Right lobe of liver (tissue), 6 donors: Measurements from ENCODE around the gene CROCC2. TPM values are rescaled to one million over a fixed set of nuclear protein-coding genes. Genes with fewer than 3 reads are reported as not detected.

Source experiments
- ATAC-seq, 4 donors: fragments of 200-7000 bp; cut with Tn5 transposase; one replicate each; pipeline ENCODE4 v1.9.1; 2020; ENCODE audit warnings: mild to moderate bottlenecking in 4 of 4, moderate library complexity in 4 of 4
- DNase-seq, 3 donors: peaks; one replicate each; pipeline ENCODE4 v3.0.0-alpha.2; 2020
- H3K27ac ChIP-seq, 3 donors: fragments of 200-600 bp; one replicate each; pipeline ENCODE4 v1.8.0; 2022
- H3K27me3 ChIP-seq, 2 donors: fragments of 200-600 bp; one replicate each; pipeline ENCODE4 v1.8.0; 2022
- H3K36me3 ChIP-seq, 4 donors: fragments of 200-600 bp; sonication (generic) in 1 of 4; one replicate each; pipeline versions ENCODE4 v1.5.1 to v1.8.0; 2017 to 2022; ENCODE audit warnings: control low read depth in 1 of 4
- H3K4me1 ChIP-seq, 4 donors: fragments of 200-600 bp; sonication (generic) in 1 of 4; one replicate each; pipeline versions ENCODE4 v1.5.1 to v1.8.0; 2017 to 2022; ENCODE audit warnings: control low read depth in 1 of 4
- H3K4me3 ChIP-seq, 3 donors: fragments of 200-600 bp; one replicate each; pipeline ENCODE4 v1.8.0; 2022
- H3K9me3 ChIP-seq, 4 donors: fragments of 200-600 bp; sonication (generic) in 1 of 4; one replicate each; pipeline versions ENCODE4 v1.5.1 to v1.8.0; 2017 to 2022; ENCODE audit warnings: control low read depth in 1 of 4
- POLR2A ChIP-seq: fragments of 450-650 bp; IDR thresholded peaks from one replicate; pipeline ENCODE4 v1.6.1; 2017; ENCODE audit warnings: antibody characterized with exemption, mild to moderate bottlenecking
- WGBS: methylation state at CpG from one replicate; pipeline ENCODE4 v1.1.6; 2018; ENCODE audit warnings: low coverage, low lambda C conversion rate; ENCODE audit not compliant: insufficient coverage; ENCODE audit errors: missing lambda C conversion rate; 5-methylcytosine and 5-hydroxymethylcytosine counted together
- intact Hi-C, 2 donors: fragments of 100-400 bp; cut with DNase I; formaldehyde crosslinking; loops; one replicate each; pipeline versions ENCODE4 v1.11.2 to v1.14.1; 2022
- total RNA-seq, 6 experiments: library from RNA; depleted of rRNA in 2 of 6; stranded (reverse); fragments of >200 nt in 2 of 6; fragmentation: NEBNext Ultra II Directional in 3 of 6; extraction: Animal tissue kit (Norgen Biotek cat#: 25700) in 3 of 6; gene quantifications; one replicate each; pipeline versions ENCODE4 v1.1.0 to v1.2.4, GENCODE V29; 2016 to 2023
- TF ChIP-seq, protein P1 (sequence below), 4 donors: fragments of 200-600 bp in 3 of 4; fragments of 450-650 bp in 1 of 4; IDR thresholded peaks; one replicate each; pipeline versions ENCODE4 v1.5.1 to v1.8.0; 2016 to 2022; ENCODE audit warnings: antibody characterized with exemption in 4 of 4, mild to moderate bottlenecking in 2 of 4
- donor health status: DM: no; HTN: yes; CAD: no.
- donor health status: DM: no; HTN: no; CAD: no.
- donor health status: DM: no; HTN: no; CAD: no.
- donor health status: DM: no; HTN: yes; CAD: no.
- donor health status: DM: no; HTN: yes; CAD: no.

The CROCC2 gene
- total RNA-seq, 6 experiments from 2014 or later, result 0.06 to 0.15 (median 0.12) TPM; not detected in 1

DNA sequence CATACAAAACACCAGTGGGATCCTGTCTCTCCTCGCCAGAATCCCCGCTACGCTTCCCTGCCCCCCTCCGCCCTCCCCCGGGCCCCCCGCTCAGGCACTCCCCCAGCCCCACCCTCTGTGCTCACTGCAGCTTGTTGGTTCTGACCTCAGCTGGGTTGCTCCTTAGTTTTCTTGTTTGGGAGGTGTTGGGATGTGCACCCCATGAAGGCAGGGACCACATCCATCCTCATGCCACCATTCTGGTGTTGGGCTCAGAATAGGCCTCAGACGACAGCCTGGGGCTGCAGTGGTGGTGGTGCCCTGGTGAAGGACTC lies 96.9 kb downstream of the CROCC2 start:
- 100% methylated on average over 6 of the region's 7 CpGs for WGBS
- no peaks in the 10 kb centered on the region for H3K27me3 ChIP-seq
- no peaks in the 10 kb centered on the region for H3K36me3 ChIP-seq
- H3K4me3 ChIP-seq, result no peak overlapping the region
- intact Hi-C loops, result no loop called here
- TF ChIP-seq, protein P1, sequence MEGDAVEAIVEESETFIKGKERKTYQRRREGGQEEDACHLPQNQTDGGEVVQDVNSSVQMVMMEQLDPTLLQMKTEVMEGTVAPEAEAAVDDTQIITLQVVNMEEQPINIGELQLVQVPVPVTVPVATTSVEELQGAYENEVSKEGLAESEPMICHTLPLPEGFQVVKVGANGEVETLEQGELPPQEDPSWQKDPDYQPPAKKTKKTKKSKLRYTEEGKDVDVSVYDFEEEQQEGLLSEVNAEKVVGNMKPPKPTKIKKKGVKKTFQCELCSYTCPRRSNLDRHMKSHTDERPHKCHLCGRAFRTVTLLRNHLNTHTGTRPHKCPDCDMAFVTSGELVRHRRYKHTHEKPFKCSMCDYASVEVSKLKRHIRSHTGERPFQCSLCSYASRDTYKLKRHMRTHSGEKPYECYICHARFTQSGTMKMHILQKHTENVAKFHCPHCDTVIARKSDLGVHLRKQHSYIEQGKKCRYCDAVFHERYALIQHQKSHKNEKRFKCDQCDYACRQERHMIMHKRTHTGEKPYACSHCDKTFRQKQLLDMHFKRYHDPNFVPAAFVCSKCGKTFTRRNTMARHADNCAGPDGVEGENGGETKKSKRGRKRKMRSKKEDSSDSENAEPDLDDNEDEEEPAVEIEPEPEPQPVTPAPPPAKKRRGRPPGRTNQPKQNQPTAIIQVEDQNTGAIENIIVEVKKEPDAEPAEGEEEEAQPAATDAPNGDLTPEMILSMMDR (IDR thresholded peaks at IDR 0.05), result no peak
- TF ChIP-seq POLR2A, result no peak
- no peak for DNase-seq
- H3K9me3 ChIP-seq, result peaks cover 0 to 3% (median 0%) of the 10 kb centered on the region in 4 donors
- peaks cover 0 to 28% (median 10%) of the 10 kb centered on the region in 4 donors for H3K4me1 ChIP-seq
- no peak for ATAC-seq
- no peak overlapping the region for H3K27ac ChIP-seq

DNA sequence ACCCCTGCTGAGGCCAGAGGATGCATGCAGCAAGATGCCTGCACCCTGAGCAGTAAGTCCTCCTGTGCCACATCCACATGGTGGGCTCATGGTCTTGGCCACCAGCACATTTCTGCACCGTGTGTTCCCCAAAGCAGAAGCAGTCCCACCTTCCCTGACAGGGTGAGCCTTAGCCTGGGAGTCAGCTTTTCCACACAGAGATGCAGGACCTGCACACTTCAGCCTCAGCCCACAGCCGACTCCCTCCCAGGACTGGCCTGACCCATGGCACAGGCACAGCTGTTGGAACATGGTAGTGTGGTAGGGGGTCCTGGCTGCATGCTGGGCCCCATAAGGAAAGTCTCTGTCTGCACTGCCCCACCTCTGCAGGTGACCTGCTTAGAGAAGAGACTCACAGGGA lies 97.2 kb downstream of the CROCC2 start:
- H3K4me1 ChIP-seq, result peaks cover 0 to 26% (median 9%) of the 10 kb centered on the region in 4 donors
- TF ChIP-seq, protein P1 (IDR thresholded peaks at IDR 0.05), result no peak
- no peak for TF ChIP-seq POLR2A

DNA sequence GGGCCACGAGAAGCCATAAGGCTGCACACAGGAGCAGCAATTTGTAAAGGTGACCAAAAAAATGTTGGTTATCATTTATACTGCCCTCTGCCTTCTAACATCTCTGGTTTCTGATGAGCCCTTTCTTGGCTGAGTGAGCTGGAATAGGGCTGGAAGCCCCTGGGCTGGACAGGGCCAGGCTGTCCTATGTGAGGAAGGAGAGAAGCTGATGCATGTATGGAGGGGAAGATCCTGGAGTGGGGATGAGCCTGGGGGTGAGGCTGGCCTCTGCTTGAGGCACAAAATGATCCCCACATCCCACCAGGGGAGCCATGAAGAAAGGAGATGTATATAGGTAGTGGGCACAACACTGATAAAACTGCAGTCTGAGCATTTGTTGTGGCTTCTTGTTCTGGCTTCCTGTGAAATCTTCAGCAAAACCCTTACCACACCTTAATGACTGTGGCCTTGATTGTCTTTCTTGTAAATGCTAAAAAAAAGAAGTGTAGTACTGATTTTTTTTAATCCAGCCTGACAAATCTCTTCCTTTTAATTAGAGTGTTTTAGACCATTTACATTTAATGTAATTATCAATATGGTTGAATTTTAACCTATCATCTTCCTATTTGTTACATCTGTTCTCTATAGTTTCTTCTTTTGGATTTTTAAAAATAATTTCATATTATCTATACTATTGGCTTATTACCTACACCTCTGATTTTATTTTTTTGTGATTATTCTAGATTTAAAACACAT lies 97.9 kb downstream of the CROCC2 start:
- WGBS, result no CpG with 5 or more reads among the region's 1 CpG
- no peak overlapping the region for H3K27ac ChIP-seq
- DNase-seq (no peak), ATAC-seq (no peak)
- H3K9me3 ChIP-seq, result peaks cover 0 to 3% (median 0%) of the 10 kb centered on the region in 4 donors
- no peaks in the 10 kb centered on the region for H3K27me3 ChIP-seq
- no peaks in the 10 kb centered on the region for H3K36me3 ChIP-seq
- peaks cover 0 to 26% (median 9%) of the 10 kb centered on the region in 4 donors for H3K4me1 ChIP-seq
- intact Hi-C loops, result no loop called here
- TF ChIP-seq POLR2A, result no peak
- TF ChIP-seq, protein P1 (IDR thresholded peaks at IDR 0.05), result no peak
- no peak overlapping the region for H3K4me3 ChIP-seq

More for the DNA sequence above, 97.2 kb downstream of the CROCC2 start:
- no peak for ATAC-seq
- Histone ChIP-seq H3K4me3 (no peak overlapping the region), H3K27ac (no peak overlapping the region), H3K36me3 (no peaks in the 10 kb centered on the region), H3K9me3 (peaks cover 0 to 3% (median 0%) of the 10 kb centered on the region in 4 donors), H3K27me3 (no peaks in the 10 kb centered on the region)
- intact Hi-C loops, result no loop called here
- DNase-seq, result no peak
- no CpG with 5 or more reads among the region's 2 CpGs for WGBS

DNA sequence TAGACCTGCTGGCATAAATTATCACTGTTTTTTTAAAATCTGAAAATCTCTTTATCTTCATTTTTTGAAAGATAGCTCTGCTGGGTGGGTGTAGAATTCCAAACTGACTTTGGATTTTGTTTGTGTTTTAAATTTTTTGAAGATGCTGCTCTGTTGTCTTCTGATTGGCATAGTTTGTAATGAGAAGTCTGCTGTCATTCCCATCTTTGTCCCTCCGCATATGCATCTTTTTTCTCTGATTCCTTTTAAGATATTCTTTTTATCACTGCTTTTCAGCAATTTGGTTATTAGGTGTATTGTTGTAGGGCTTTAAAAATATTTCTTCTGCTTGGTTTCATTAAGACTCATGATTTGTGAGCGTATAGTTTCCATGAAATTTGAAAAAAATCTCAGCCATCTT lies 99.4 kb downstream of the CROCC2 start:
- Histone ChIP-seq H3K4me1 (peaks cover 0 to 12% (median 6%) of the 10 kb centered on the region in 4 donors), H3K27me3 (no peaks in the 10 kb centered on the region), H3K4me3 (no peak overlapping the region), H3K36me3 (no peaks in the 10 kb centered on the region), H3K27ac (no peak overlapping the region), H3K9me3 (peaks cover 0 to 3% (median 0%) of the 10 kb centered on the region in 4 donors)
- DNase-seq (no peak), ATAC-seq (no peak)
- 100% methylated on average over 2 of the region's 2 CpGs for WGBS
- TF ChIP-seq, protein P1 (IDR thresholded peaks at IDR 0.05), result no peak
- TF ChIP-seq POLR2A, result no peak
- intact Hi-C loops, result no loop called here
